ENCODE data around the gene NECAP2. TPM values are rescaled to one million over a fixed set of nuclear protein-coding genes. Genes with fewer than 3 reads are reported as not detected.
A peak's percentile ranks its signal among the peaks of the same experiment; 100 is the strongest.

Gene NECAP2
- polyA plus RNA-seq, 3 donors, result 78.9 to 223 (median 183) TPM

DNA sequence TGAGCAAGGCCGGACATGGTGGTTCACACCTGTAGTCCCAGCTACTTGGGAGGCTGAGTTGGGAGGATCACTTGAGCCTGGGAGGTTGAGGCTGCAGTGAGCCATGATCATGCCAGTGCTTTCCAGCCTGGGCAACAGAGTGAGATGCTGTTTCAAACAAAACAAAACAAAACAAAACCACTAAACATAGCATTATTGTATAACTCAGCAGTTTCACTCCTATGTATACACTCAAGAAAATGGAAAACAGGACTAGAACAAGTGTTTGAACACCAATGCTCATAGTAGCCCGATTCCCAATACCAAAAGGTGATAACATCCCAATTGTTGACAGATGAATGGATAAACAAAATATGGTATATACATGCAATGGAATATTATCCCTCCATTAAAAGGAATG, 2.0 kb upstream of the NECAP2 start:
- H2AFZ ChIP-seq (ENCODE audit: insufficient read depth, low read depth, low read length, poor library complexity, severe bottlenecking), result no peak overlapping the region
- H3K4me3 Mint-ChIP-seq, result no peak overlapping the region
- H3K36me3 ChIP-seq (replicated peaks in 1 of 2; ENCODE audit: control insufficient read depth in 1 of 2, insufficient read depth in 2 of 2, low read length in 2 of 2), result peaks cover 0 to 1% of the 10 kb centered on the region in 2 donors
- no peaks in the 10 kb centered on the region for H3K27me3 ChIP-seq (ENCODE audit: control insufficient read depth in 2 of 2, insufficient read depth in 2 of 2, low read length in 2 of 2)
- TF ChIP-seq, protein P1, sequence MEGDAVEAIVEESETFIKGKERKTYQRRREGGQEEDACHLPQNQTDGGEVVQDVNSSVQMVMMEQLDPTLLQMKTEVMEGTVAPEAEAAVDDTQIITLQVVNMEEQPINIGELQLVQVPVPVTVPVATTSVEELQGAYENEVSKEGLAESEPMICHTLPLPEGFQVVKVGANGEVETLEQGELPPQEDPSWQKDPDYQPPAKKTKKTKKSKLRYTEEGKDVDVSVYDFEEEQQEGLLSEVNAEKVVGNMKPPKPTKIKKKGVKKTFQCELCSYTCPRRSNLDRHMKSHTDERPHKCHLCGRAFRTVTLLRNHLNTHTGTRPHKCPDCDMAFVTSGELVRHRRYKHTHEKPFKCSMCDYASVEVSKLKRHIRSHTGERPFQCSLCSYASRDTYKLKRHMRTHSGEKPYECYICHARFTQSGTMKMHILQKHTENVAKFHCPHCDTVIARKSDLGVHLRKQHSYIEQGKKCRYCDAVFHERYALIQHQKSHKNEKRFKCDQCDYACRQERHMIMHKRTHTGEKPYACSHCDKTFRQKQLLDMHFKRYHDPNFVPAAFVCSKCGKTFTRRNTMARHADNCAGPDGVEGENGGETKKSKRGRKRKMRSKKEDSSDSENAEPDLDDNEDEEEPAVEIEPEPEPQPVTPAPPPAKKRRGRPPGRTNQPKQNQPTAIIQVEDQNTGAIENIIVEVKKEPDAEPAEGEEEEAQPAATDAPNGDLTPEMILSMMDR (IDR thresholded peaks at IDR 0.05), result no peak
- H3K4me3 ChIP-seq (replicated peaks in 1 of 3; ENCODE audit: low read depth in 2 of 3, low read length in 3 of 3), result no peak overlapping the region
- H3K4me2 ChIP-seq (replicated peaks; ENCODE audit: extremely low read depth, low read length, poor library complexity, severe bottlenecking), result no peak overlapping the region
- peaks cover 38 to 40% of the 10 kb centered on the region in 2 donors for H3K4me1 ChIP-seq (ENCODE audit: control insufficient read depth in 1 of 2, insufficient read depth in 2 of 2, low read length in 2 of 2)
- H3K4me1 Mint-ChIP-seq, result peaks cover 45% of the 10 kb centered on the region
- H3K9me3 Mint-ChIP-seq, result peaks cover 0 to 5% (median 0%) of the 10 kb centered on the region in 7 donors
- peaks cover 30% of the 10 kb centered on the region for H3K79me2 ChIP-seq (ENCODE audit: insufficient read depth, low read length)
- peak overlapping the region in 1 of 7 donors; percentile 97 for H3K27ac Mint-ChIP-seq
- peaks cover 17% of the 10 kb centered on the region for H4K20me1 ChIP-seq (ENCODE audit: insufficient read depth, low read length)
- H3K36me3 Mint-ChIP-seq, result peaks cover 2 to 5% of the 10 kb centered on the region in 2 donors
- WGBS (ENCODE audit: insufficient coverage), result no CpG with 5 or more reads among the region's 2 CpGs
- H3K9me3 ChIP-seq (replicated peaks in 1 of 2; ENCODE audit: control insufficient read depth in 1 of 2, insufficient read depth in 1 of 2, low read length in 2 of 2), result no peaks in the 10 kb centered on the region
- H3K9ac ChIP-seq (ENCODE audit: insufficient read depth, low read length, poor library complexity, severe bottlenecking), result no peak overlapping the region
- DNase-seq, result no peak
- intact Hi-C loops (cut with micrococcal nuclease), result no loop called here
- H3K27me3 Mint-ChIP-seq (ENCODE audit: low read depth in 3 of 3), result peaks cover 0 to 2% (median 1%) of the 10 kb centered on the region in 3 donors
- no peak overlapping the region for H3K27ac ChIP-seq (ENCODE audit: low read depth in 1 of 2, low read length in 2 of 2)

DNA sequence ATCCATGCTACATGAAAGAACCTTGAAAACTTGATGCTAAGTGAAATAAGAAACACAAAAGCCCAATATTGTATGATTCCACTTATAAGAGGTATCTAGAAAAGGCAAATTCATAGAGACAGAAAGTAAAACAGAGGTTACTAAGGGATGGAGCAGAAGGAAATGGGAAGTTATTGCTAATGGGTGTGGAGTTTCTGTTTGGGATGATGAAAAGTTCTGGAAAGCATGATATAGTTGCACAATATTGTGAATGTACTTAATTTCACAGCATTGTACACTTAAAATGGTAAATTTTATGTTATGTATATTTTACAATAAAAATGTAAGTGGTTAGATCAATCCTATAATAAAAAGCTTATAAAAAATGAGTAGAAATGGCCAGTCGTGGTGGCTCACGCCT, 1.6 kb upstream of the NECAP2 start:
- Histone ChIP-seq H3K9me3 (replicated peaks in 1 of 2; ENCODE audit: control insufficient read depth in 1 of 2, insufficient read depth in 1 of 2, low read length in 2 of 2) (no peaks in the 10 kb centered on the region), H2AFZ (ENCODE audit: insufficient read depth, low read depth, low read length, poor library complexity, severe bottlenecking) (no peak overlapping the region), H3K36me3 (replicated peaks in 1 of 2; ENCODE audit: control insufficient read depth in 1 of 2, insufficient read depth in 2 of 2, low read length in 2 of 2) (peaks cover 0 to 3% of the 10 kb centered on the region in 2 donors), H4K20me1 (ENCODE audit: insufficient read depth, low read length) (peaks cover 21% of the 10 kb centered on the region), H3K9ac (ENCODE audit: insufficient read depth, low read length, poor library complexity, severe bottlenecking) (no peak overlapping the region), H3K79me2 (ENCODE audit: insufficient read depth, low read length) (peaks cover 34% of the 10 kb centered on the region), H3K27ac (ENCODE audit: low read depth in 1 of 2, low read length in 2 of 2) (no peak overlapping the region), H3K4me2 (replicated peaks; ENCODE audit: extremely low read depth, low read length, poor library complexity, severe bottlenecking) (no peak overlapping the region), H3K4me3 (replicated peaks in 1 of 3; ENCODE audit: low read depth in 2 of 3, low read length in 3 of 3) (no peak overlapping the region), H3K4me1 (ENCODE audit: control insufficient read depth in 1 of 2, insufficient read depth in 2 of 2, low read length in 2 of 2) (peaks cover 42 to 44% of the 10 kb centered on the region in 2 donors), H3K27me3 (ENCODE audit: control insufficient read depth in 2 of 2, insufficient read depth in 2 of 2, low read length in 2 of 2) (no peaks in the 10 kb centered on the region)
- WGBS (ENCODE audit: insufficient coverage), result no CpG with 5 or more reads among the region's 2 CpGs
- Mint-ChIP-seq H3K27ac (peak overlapping the region in 1 of 7 donors; percentile 97), H3K9me3 (peaks cover 0 to 5% (median 0%) of the 10 kb centered on the region in 7 donors), H3K4me3 (no peak overlapping the region), H3K36me3 (peaks cover 5 to 9% of the 10 kb centered on the region in 2 donors), H3K27me3 (ENCODE audit: low read depth in 3 of 3) (peaks cover 0 to 2% (median 1%) of the 10 kb centered on the region in 3 donors), H3K4me1 (peaks cover 48% of the 10 kb centered on the region)
- intact Hi-C loops (cut with micrococcal nuclease), result no loop called here
- TF ChIP-seq, protein P1 (IDR thresholded peaks at IDR 0.05), result no peak
- DNase-seq, result peak in 1 of 3 donors; percentile 56

Data from CD14-positive monocyte (primary cell).